Colon (tissue), 2 donors: ENCODE results near the gene SYT3.

Experiments
- FAIRE-seq: peaks from 2 replicates; lab custom pipeline; 2012; peaks lifted over from hg19 to GRCh38; lab: Jason Lieb, UNC
- donor health status: control.
- donor health status: control.

Gene SYT3

DNA sequence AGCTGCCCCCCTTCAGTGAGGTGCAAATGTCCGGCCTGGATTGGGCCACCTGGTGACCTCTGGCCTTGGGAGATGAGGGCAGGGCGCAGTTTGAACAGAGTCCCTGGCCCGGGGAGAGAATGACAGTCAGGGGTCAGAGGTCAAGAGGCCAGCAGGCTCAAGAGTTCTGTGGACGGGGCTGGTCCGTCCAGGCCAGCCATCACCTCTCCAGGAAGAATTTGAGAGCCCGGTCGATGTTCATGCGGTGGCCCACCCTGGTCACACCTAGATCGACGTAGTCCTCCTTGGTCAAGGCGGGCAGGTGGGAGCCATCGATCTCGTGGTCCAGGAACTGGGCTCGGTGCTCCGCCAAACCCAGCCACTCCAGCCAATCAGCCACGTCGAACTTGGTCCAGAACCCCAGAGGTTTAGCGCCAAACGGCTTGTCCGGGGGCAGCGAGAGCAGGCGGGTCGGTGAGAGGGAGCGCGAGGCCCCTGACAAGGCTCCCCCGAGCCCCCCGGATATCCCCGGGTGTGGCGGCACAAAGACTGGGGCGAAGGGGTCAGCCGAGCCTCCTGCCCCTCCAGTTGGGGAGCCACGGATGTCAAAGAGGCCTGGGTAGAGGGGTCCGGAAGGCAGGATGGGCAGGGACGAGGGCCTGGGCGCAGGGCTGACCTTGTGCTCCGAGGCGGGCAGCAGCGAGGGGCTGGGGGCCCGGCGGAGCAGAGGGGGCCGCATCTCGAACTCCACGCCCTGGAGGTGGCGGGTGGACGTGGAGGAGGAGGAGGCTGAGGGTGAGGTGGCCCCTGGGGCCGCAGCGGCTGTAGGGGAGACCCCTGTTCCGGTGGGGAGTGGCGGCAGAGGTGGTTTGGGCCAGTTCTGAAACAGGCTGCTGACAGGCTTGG is 22.3 kb upstream of the SYT3 start:
- no peak for FAIRE-seq

DNA sequence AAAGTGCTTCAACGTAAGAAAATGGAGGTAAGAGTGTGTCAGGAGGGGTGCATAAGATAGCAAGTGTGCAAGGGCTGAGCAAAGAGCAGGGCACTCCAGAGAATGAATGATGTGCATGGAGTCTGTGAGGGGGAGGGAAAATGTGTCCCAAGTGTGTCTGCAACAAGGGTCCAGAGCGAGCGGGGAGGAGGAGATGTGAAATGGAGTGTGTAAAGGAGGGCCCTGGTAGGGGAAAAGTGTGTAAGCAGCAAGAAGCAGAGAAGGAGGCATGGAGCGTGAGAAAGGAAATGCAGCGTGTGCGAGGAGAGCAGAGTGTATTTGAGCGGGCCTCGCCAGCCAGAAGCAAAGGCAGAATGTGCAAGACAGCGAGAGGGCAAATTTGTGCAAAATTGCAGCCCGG is 21.3 kb upstream of the SYT3 start:
- FAIRE-seq = no peak

GRCh38 chr19:50660088-50660366 is 20.3 kb upstream of the SYT3 start:
- FAIRE-seq = no peak

GRCh38 chr19:50659318-50660087 is 19.8 kb upstream of the SYT3 start:
- FAIRE-seq = no peak

DNA sequence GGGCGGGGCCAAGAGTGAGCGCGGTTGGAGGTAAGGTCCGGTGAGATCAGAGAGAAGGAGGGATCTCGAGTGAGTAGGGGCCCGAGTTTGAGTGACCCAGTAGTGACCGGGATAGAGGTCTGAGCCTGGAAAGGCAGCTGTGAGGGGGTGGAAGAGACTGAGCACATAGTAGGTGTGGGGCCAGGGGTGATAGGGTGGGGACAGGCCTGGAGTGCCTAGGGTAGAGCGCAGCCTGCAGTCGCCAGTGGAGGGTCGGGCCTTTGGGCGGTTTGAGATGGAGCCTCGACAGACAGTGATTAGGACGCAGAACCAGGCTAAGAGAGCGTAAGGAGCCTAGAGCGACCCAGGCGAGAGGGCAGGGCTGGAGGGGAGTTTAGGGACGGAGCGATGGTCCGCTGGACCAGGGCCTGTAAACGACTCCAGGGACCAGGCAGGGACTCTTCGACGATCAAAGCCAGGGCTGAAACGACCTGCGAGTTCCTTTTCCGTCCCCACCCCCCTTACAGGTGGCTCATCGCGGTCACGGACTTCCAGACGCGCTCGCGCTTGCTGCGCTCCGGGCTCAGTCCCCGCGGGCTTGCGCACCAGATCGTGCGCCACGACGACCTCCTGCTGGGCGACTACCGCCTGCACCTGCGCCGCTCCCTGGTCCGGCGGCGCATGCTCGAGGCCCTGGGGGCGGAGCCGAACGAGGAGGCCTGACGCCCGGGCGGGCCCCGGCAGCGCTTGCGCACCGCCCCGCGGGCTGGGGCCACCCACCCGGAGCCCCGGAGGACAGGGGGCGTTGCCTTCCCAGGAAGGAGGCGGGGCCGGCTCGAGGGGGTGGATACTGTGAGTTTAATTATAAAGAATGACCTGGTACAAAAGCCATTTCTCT is 19.0 kb upstream of the SYT3 start:
- FAIRE-seq = no peak

DNA sequence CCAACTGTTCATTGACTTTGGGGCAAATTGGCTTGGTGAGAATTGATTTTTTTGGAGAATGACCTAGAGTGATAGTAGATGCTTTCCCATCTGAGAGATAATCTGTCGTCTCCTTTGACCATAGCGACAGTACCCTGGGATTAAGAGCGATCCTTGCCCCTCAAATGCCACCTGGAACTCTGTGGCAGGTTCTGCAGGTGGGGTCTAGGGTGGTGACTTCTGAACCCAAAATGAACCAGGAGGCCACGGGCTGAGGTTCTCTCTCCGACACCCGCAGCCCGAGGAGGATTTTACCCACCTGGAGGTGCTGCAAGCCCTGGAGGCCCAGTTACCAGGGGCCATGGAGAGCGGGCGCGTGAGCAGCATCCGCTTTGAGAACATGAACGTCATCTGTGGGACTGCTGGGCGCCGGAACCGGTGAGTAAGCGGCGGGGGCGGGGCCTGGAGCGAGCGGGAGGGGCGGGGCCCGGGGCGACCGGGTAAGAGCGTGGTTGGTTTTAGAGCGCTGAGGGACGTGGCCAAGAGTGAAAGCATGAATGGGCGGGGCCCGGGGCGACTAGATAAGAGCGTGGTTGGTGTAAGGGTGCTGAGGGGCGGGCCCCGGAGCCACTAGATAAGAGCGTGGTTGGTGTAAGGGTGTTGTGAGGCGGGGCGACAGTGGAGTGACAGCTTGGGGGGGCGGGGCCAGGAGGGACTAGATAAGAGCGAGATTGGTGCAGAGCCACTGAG is 18.2 kb upstream of the SYT3 start:
- no peak for FAIRE-seq

- no peak for FAIRE-seq
These were observed 17.6 kb upstream of the SYT3 start for GRCh38 chr19:50657222-50657669.

DNA sequence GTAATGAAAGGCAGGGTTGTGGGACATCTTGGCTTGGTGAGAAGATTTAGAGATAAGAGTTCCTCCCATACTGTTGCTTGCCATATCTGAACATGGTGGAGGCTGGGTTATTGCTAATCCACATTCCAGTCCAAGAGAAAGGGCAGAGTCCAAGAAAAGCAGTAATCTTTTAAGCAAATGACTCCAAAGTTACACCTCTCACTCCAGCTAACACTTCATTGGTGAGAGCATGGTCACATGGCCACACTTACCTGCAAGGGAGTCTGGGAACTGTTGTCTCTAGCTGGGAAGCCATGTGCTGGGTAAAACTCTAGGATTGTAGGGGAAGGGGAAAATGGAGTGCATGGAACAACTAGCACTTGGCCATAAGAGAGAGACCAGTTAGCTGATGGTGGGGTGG is 15.2 kb upstream of the SYT3 start:
- no peak for FAIRE-seq

DNA sequence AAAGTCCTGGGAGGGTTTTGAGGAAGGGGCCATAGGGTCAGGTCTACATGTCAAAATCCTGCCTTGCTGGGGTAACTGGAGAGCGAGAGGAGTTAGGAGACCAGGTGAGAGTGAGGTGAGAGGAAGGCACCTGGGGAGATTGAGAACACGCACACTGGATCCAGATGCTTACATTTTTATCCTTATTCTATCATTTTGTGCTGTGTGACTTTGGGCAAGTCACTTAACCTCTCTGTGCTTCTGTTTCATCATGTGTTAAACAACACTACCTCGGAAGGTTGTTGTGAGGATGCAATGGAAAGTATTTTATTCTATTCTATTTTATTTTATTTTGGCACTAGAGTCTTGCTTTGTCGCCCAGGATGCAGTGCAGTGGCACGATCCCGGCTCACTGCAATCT is 13.0 kb upstream of the SYT3 start:
- no peak for FAIRE-seq

DNA sequence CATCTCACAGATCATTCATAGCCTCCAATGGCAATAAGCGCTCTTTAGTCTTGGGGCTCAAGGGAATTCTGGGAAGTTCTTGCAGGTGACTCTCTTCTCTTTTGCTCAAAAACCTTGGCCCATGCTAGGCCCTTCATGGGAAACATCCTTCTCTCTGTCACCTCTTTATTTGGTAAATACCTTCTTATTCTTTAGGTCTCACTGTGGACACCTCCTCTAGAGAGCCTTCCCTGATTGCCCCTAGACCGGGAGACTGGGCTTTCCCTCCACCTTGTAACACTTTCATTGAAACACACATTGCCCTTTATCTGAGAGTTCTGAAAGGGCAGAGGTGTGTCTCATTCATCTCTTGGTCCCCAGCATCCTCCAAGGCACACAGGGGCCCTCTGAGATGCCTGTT is 11.5 kb upstream of the SYT3 start:
- no peak for FAIRE-seq

- FAIRE-seq = no peak
These were observed 10.0 kb upstream of the SYT3 start, which contains the start of gene C19orf81 for GRCh38 chr19:50649433-50650391. Gene C19orf81 (plus strand): TSS chr19:50649445. CDS start chr19:50649445, 0 bp downstream.

DNA sequence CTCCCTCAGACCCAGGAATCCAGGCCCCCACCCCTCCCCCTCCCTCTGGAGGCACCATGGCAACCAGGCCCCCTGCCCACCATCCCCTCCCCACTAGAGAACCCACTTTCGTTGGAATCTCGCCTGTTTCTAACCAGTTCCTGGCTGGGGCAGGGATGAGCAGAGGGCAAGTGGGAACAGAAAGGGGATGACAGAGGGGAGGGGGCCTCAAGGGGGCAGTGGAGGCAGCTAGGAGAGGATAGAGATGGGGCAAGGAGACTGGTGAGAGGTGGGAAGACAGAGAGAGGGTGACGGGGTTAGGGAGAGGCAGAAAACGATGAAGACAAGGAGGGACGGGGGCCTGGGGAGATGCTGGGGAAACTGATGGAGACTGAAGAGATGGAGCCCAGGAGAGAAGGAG is 9.0 kb upstream of the SYT3 start:
- FAIRE-seq = no peak

DNA sequence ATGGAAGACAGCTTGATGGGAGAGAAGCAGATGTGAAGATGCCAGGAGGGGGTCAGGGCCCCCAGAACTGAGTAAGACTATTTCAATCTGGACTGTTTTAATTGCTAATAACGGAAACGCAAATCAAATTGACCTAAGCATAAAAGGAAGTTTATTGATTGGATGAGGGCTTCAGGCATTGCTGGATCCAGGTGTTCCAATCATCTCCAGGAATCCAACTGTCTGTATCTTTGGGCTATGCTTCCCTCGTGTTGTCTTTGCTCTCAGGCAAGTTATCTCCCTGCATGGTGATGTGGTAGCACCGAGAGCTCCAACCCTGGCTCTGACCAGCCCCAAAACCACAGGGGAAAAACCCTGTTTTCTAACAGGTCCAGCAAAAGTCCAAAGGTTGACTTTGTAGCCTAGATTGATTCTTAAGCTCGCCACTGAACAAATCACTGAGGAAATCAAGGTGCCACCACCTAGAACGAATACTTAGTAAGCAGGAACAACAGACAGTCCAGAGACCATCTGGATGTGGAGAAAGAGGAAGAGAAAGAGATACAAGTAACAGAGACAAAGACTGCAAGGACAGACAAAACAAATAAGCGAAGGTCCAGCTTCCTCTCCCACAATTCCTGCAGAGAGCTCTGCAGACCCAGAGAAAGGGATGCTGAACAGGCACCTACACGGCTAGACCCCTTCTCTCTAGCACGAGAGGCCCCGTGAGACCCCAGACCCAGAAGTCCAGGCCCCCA is 8.4 kb upstream of the SYT3 start:
- FAIRE-seq = no peak

DNA sequence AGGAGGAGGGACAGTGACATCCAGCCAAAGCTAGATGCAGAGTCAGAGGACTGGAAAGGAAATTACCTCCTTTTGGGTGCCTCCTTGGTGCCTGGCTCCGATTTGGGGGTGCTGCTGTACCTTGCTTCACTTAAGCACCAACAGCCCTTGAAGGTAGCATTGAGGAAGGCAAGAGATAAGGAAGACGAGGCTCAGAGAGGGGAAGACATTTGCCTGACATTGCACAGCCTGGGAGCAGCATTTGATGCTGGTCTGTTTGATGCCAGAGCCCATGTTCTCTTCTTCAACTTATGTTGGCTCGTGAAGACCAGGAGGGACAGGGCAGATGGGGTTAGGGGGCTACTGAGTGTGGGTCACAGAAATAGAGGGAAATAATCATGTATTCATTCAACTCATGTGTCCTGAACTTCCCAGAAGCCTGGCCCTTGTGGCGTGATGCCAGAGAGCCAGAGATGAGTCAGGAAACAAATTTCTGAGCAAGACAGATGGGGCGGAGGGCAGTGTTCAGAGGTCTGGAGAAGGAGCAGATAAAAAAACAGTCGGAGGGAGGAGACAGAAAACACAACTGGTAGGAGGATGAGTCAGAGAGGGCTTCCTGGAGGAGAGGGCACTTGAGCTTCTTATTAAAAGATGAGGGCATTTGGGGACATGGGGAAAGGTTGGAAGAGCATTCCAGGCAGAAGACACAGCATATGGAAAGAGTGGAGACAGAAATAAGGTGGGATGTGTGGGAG is 6.6 kb upstream of the SYT3 start:
- no peak for FAIRE-seq

DNA sequence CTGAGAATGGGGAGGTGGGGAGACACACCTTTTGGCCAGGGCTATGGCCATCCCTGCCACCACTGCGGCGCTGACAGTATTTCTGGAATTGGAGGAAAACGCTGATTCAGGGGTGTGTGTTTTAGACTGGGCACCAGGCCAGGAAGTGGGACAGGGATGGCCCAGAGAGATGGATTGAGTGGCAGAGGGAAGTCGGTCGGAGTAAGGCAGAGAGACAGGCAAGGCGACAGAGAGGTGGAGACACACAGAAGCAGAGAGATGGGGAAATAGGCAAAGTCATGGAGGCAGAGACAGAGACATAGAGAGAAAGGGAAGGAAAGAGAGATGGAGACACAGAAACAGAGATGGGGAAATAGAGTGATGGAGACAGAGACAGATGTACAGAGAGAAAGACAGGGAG is 5.4 kb upstream of the SYT3 start:
- FAIRE-seq = no peak

DNA sequence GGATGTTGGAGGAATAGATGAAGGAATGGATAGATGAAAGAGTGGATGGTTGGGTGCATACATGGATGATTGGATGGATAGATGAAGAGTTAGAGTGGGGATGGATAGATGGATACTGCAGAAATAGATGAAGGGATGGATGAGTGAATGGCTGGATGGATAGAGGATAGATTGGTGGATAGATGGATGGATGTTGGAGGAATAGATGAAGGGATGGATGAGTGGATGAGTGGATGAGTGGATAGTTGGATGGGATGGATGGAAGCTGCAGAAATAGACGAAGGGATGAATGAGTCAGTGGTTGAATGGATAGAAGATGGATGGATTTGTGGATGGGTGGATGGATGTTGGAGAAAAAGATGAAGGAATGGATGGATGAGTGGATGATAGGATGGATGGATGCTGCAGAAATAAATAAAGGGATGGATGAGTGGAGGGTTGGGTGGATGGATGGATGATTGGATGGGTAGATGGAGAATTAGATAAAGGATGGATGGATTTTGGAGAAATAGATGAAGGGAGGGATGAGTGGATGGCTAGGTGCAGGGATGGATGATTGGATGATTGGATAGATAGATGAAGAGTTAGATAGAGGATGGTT is 4.7 kb upstream of the SYT3 start:
- FAIRE-seq = no peak

- no peak for FAIRE-seq
These were observed 687 bp upstream of the SYT3 start for GRCh38 chr19:50640368-50640767.

DNA sequence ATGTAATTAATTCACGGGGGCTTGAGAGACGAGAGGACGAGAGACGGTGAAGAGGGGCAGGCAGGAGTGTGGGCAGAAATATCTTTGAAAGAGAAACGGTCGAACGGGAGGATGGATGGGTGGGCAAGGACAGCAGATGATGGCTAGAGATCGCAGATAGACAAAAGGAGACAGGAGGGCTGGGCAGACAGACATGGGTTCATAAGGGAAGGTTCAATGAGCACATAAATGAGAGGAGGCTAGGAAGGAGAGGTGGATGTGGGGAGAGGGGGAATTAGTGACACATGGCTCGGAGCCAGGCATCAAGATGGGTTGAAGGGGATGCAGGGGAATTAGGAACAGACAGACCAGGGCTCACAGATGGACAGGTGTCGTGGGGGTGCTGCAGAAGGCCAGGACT is 1.1 kb downstream of the SYT3 start:
- no peak for FAIRE-seq
